HepG2 (cell line): ENCODE results near the gene TTC31. TPM values are rescaled to one million over a fixed set of nuclear protein-coding genes. Genes with fewer than 3 reads are reported as not detected.

ENCODE experiments used
- CREB1 ChIP-seq, 2 experiments: fragments of 450-650 bp in 1 of 2; IDR thresholded peaks; 2 replicates each; pipeline ENCODE4 v1.6.1; 2016 to 2017; ENCODE audit warnings: control low read depth in 1 of 2, mild to moderate bottlenecking in 1 of 2, missing compliant biosample characterization in 1 of 2, missing genetic modification characterization in 1 of 2
- DNMT1 ChIP-seq: sonication (generic); formaldehyde crosslinking; IDR thresholded peaks from 2 replicates; pipeline ENCODE4 v1.5.1; 2020; ENCODE audit warnings: mild to moderate bottlenecking, missing genetic modification reagents
- FOXO1 ChIP-seq: sonication (generic); formaldehyde crosslinking; IDR thresholded peaks from 2 replicates; pipeline ENCODE4 v1.4.0; 2020; ENCODE audit warnings: missing genetic modification reagents
- KMT2A ChIP-seq: sonication (generic); formaldehyde crosslinking; IDR thresholded peaks from 2 replicates; pipeline ENCODE4 v1.4.0; 2020; ENCODE audit warnings: missing genetic modification reagents
- MIER3 ChIP-seq: IDR thresholded peaks from 2 replicates; pipeline ENCODE4 v1.6.1; 2016; ENCODE audit warnings: missing compliant biosample characterization, borderline replicate concordance
- NFE2L1 ChIP-seq: sonication (generic); formaldehyde crosslinking; IDR thresholded peaks from 2 replicates; pipeline ENCODE4 v1.4.0; 2020; ENCODE audit warnings: missing genetic modification reagents, mild to moderate bottlenecking, borderline replicate concordance
- PPARG ChIP-seq: conservative IDR thresholded peaks from 2 replicates; pipeline ENCODE4 v1.6.1; 2016; ENCODE audit warnings: missing biosample characterization, missing genetic modification reagents
- SIN3B ChIP-seq: fragments of 150-350 bp; IDR thresholded peaks from 2 replicates; pipeline ENCODE4 v1.6.1; 2014; ENCODE audit warnings: low read length
- TEAD3 ChIP-seq: optimal IDR thresholded peaks from 2 replicates; pipeline ENCODE3; 2016; ENCODE audit warnings: borderline replicate concordance
- THYN1 ChIP-seq: sonication (generic); formaldehyde crosslinking; IDR thresholded peaks from 2 replicates; pipeline ENCODE4 v1.8.1; 2023; ENCODE audit warnings: low read depth, mild to moderate bottlenecking, moderate library complexity, missing genetic modification reagents, borderline replicate concordance
- ZFP36L2 ChIP-seq: sonication (generic); formaldehyde crosslinking; IDR thresholded peaks from 2 replicates; pipeline ENCODE4 v1.4.0; 2020; ENCODE audit warnings: missing genetic modification reagents
- ZNF20 ChIP-seq: sonication (generic); formaldehyde crosslinking; IDR thresholded peaks from 2 replicates; pipeline ENCODE4 v1.4.0; 2020; ENCODE audit warnings: mild to moderate bottlenecking, moderate library complexity, missing genetic modification reagents
- ZNF354B ChIP-seq: sonication (generic); formaldehyde crosslinking; IDR thresholded peaks from 2 replicates; pipeline ENCODE4 v1.8.0; 2022; ENCODE audit warnings: mild to moderate bottlenecking, missing genetic modification reagents
- ZNF382 ChIP-seq: sonication (generic); formaldehyde crosslinking; IDR thresholded peaks from 2 replicates; pipeline ENCODE4 v1.5.0; 2020; ENCODE audit warnings: missing genetic modification reagents, mild to moderate bottlenecking, borderline replicate concordance
- ZNF44 ChIP-seq: sonication (generic); formaldehyde crosslinking; IDR thresholded peaks from 2 replicates; pipeline ENCODE4 v1.5.1; 2020; ENCODE audit warnings: mild to moderate bottlenecking, missing genetic modification reagents
- ZNF441 ChIP-seq: sonication (generic); formaldehyde crosslinking; IDR thresholded peaks from 2 replicates; pipeline ENCODE4 v1.7.0; 2021; ENCODE audit warnings: missing genetic modification reagents, borderline replicate concordance
- ZNF550 ChIP-seq: sonication (generic); formaldehyde crosslinking; IDR thresholded peaks from 2 replicates; pipeline ENCODE4 v1.4.0; 2020; ENCODE audit warnings: mild to moderate bottlenecking, missing genetic modification reagents, borderline replicate concordance
- ZNF788 ChIP-seq: sonication (generic); formaldehyde crosslinking; IDR thresholded peaks from 2 replicates; pipeline ENCODE4 v1.5.0; 2020; ENCODE audit warnings: mild to moderate bottlenecking, missing genetic modification reagents, borderline replicate concordance
- polyA plus RNA-seq, 8 experiments: library from polyadenylated mRNA; depleted of rRNA in 3 of 8; stranded (reverse) in 7 of 8; unstranded in 1 of 8; fragments of >200 nt; fragmentation: Illumina TruSeq in 4 of 8; extraction: Trizol in 4 of 8; gene quantifications; 2 replicates each; pipeline versions ENCODE4 v1.2.1 to v1.2.3, GENCODE V29; 2011 to 2016; ENCODE audit warnings: low read depth in 4 of 8, missing spikeins in 1 of 8, mixed read lengths in 1 of 8; ENCODE audit not compliant: insufficient read depth in 1 of 8
- total RNA-seq, 5 experiments: library from RNA; depleted of rRNA; stranded (reverse); fragments of >200 nt; fragmentation: Illumina TruSeq; extraction: Trizol; gene quantifications; 2 replicates each; pipeline ENCODE4 v1.2.3, GENCODE V29; 2016; ENCODE audit warnings: low read depth in 1 of 5
- TF ChIP-seq, protein P1 (sequence below): sonication (generic); formaldehyde crosslinking; IDR thresholded peaks from 2 replicates; pipeline ENCODE4 v1.8.1; 2023; ENCODE audit warnings: missing genetic modification reagents, mild to moderate bottlenecking, borderline replicate concordance
- TF ChIP-seq, protein P2 (sequence below): sonication (generic); formaldehyde crosslinking; IDR thresholded peaks from one replicate; pipeline ENCODE4 v1.5.1; 2020; ENCODE audit warnings: mild to moderate bottlenecking, missing genetic modification reagents; ENCODE audit errors: not compliant biosample characterization

Gene TTC31
- total and polyA plus RNA-seq, 2 of the 13 experiments (the other 11 are each of a cell fraction or from before 2014, with no cell fraction given) = 28.3 to 39.5 TPM

DNA sequence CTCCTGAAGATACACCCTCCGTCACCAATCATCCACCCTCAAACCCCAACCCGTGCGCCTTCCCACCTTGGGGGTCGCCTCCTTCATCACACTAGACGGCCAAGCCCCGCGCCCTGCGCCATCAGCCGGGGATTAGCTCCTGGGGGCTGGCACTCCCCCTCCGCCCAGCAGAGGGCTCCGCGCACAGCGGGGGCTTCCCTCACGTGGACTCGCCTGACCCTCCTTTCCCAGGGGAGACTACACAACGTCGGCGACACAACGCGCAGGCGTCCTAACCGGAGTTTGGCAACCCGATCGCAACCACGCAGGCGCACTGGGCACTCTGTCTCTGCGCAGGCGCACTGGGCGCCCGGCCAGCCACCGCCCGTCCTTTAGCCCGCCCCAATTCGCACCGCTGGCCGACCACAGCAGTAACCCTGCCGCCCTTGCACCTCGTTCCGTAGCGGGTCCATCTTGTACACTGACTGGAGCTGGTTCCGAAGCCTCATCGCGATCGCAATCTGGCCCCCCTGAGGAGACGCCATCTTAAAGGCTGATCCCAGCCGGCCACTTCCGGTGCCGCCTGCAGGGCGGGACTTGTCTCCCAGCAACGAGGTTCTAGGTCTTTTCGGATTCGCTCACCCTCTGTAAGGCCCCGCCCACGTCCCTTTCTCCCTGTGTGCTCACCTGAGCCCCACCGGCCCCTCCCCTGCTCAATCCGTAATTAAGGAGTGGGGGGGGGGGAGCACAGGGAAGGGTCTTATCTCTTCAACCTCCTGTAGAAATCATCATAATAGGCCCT is 24.5 kb downstream of the TTC31 start, which contains the start of gene PCGF1 (continued):
- TF ChIP-seq ZNF788 (CRISPR knock-in tag) (peak; percentile 95), ZNF20 (no peak), MIER3 (CRISPR knock-in tag) (peak; percentile 93; the same call in 1 of the 2 replicates), ZNF382 (CRISPR knock-in tag) (no peak), SIN3B (peak; percentile 60), PPARG (CRISPR knock-in tag) (peak; percentile 48; the same call in 1 of the 2 replicates), THYN1 (no peak; the same call in 1 of the 2 replicates), TEAD3 (CRISPR knock-in tag) (peak; percentile 66), ZFP36L2 (CRISPR knock-in tag) (no peak), ZNF550 (0 out of 2 replicates have a peak, but pooled peaks have one; percentile 15), ZNF441 (CRISPR knock-in tag) (no peak; the same call in 1 of the 2 replicates), ZNF44 (CRISPR knock-in tag) (peak; percentile 22; the same call in 1 of the 2 replicates), KMT2A (peak; percentile 88), FOXO1 (CRISPR knock-in tag) (peak; percentile 63), NFE2L1 (CRISPR knock-in tag) (no peak), ZNF354B (CRISPR knock-in tag) (no peak), CREB1 (IDR thresholded peaks at IDR 0.05) (0 out of 2 replicates have a peak, but pooled peaks have one; percentile 44), CREB1 (CRISPR knock-in tag; IDR thresholded peaks at IDR 0.05) (peak; percentile 73), DNMT1 (CRISPR knock-in tag) (peak; percentile 98)
- TF ChIP-seq, protein P1, sequence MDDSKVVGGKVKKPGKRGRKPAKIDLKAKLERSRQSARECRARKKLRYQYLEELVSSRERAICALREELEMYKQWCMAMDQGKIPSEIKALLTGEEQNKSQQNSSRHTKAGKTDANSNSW (CRISPR knock-in tag) = 0 out of 2 replicates have a peak, but pooled peaks have one; percentile 37
- TF ChIP-seq, protein P2, sequence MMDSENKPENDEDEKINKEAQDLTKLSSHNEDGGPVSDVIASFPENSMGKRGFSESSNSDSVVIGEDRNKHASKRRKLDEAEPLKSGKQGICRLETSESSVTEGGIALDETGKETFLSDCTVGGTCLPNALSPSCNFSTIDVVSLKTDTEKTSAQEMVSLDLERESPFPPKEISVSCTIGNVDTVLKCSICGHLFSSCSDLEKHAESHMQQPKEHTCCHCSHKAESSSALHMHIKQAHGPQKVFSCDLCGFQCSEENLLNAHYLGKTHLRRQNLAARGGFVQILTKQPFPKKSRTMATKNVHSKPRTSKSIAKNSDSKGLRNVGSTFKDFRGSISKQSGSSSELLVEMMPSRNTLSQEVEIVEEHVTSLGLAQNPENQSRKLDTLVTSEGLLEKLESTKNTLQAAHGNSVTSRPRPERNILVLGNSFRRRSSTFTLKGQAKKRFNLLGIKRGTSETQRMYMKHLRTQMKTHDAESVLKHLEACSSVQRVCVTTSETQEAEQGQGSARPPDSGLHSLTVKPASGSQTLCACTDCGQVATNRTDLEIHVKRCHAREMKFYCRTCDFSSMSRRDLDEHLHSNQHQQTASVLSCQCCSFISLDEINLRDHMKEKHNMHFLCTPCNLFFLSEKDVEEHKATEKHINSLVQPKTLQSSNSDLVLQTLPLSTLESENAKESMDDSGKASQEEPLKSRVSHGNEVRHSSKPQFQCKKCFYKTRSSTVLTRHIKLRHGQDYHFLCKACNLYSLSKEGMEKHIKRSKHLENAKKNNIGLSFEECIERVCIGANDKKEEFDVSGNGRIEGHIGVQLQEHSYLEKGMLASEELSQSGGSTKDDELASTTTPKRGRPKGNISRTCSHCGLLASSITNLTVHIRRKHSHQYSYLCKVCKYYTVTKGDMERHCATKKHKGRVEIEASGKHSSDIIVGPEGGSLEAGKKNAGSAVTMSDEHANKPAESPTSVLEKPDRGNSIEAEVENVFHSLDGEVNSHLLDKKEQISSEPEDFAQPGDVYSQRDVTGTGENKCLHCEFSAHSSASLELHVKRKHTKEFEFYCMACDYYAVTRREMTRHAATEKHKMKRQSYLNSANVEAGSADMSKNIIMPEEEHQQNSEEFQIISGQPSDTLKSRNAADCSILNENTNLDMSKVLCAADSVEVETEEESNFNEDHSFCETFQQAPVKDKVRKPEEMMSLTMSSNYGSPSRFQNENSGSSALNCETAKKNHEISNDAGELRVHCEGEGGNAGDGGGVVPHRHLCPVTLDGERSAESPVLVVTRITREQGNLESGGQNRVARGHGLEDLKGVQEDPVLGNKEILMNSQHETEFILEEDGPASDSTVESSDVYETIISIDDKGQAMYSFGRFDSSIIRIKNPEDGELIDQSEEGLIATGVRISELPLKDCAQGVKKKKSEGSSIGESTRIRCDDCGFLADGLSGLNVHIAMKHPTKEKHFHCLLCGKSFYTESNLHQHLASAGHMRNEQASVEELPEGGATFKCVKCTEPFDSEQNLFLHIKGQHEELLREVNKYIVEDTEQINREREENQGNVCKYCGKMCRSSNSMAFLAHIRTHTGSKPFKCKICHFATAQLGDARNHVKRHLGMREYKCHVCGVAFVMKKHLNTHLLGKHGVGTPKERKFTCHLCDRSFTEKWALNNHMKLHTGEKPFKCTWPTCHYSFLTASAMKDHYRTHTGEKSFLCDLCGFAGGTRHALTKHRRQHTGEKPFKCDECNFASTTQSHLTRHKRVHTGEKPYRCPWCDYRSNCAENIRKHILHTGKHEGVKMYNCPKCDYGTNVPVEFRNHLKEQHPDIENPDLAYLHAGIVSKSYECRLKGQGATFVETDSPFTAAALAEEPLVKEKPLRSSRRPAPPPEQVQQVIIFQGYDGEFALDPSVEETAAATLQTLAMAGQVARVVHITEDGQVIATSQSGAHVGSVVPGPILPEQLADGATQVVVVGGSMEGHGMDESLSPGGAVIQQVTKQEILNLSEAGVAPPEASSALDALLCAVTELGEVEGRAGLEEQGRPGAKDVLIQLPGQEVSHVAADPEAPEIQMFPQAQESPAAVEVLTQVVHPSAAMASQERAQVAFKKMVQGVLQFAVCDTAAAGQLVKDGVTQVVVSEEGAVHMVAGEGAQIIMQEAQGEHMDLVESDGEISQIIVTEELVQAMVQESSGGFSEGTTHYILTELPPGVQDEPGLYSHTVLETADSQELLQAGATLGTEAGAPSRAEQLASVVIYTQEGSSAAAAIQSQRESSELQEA (CRISPR knock-in tag) = peak; percentile 9
